ENCODE measurements around the gene NCOR2.
A peak's percentile ranks its signal among the peaks of the same experiment; 100 is the strongest.

The NCOR2 gene

DNA sequence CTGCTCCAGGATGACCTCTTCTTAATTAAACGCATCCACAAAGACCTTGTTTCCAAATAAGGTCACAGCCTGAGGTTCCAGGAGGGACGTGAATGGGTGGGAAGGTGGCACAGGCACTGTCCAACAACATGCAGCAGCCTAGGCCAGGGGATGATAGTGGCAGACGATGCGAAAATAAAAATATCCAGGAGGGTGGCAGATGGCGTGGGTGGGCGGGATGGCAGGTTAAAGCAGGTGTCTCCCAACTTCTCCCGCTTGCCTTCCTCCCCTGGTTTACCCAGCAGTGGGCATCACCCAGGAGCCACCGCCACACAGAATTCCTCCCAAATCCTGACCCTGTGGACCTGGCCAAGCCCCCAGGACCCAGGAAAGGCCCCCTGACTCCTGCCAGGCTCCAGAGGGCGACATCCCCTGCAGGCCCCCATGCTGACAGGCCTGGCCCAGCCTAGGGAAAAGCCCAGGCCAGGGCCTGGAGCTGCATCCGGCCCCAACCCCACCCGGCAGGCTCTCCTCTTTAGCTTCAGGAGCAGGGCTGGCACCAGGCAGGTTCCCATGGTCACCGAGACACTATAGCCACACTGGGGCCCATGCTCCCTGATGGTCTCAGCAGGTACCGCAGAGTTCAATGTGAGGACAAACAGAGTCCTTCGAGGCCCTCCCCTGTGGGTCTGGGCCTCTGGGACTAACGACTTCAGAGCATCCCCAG, 9.7 kb downstream of the NCOR2 start:
- Histone ChIP-seq H3K4me3 (ENCODE audit: low read length in 2 of 2) (peak overlapping the region; percentile 7 to 15), H3K36me3 (ENCODE audit: control insufficient read depth in 2 of 2, insufficient read depth in 2 of 2, low read length in 2 of 2) (no peaks in the 10 kb centered on the region), H3K27me3 (ENCODE audit: control insufficient read depth in 1 of 2, insufficient read depth in 2 of 2, low read length in 2 of 2) (no peaks in the 10 kb centered on the region), H3K9ac (ENCODE audit: low read length in 2 of 2) (peak overlapping the region; percentile 34 to 60), H3K9me3 (ENCODE audit: control insufficient read depth in 2 of 2, low read length in 2 of 2) (no peaks in the 10 kb centered on the region), H3K27ac (ENCODE audit: low read length) (peak overlapping the region; percentile 53), H3K4me1 (ENCODE audit: control insufficient read depth, insufficient read depth, low read length) (peaks cover 77% of the 10 kb centered on the region)

DNA sequence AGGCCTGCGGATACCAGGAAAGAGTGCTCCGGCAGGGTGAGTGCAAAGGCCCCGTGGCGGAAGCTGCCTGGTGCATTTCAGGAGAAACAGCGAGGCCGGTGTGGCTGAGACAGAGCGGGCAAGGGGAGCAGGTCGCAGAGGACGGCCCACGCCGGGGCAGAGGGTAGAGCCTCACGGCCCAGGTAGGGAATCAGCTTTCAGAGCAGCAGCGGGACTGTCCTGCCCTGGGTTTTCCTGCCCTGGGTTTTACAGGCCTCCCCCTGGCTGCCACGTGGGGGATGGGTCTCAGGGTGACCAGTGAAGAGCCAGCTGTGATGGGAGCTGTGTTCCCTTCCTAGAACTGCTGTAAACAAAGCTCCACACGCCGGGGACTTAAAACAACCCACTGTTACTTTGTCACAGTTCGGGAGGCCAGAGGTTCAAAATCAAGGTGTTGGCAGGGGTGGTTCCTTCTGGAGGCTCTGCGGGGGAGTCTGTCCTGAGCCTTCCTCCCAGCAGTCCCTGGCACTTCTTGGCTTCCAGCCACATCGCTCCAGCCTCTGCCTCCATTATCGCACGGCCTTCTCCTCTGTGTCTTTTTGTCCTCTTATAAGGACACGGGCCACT, 10.4 kb downstream of the NCOR2 start:
- H3K27me3 ChIP-seq (ENCODE audit: control insufficient read depth in 1 of 2, insufficient read depth in 2 of 2, low read length in 2 of 2) = no peaks in the 10 kb centered on the region
- H3K4me1 ChIP-seq (ENCODE audit: control insufficient read depth, insufficient read depth, low read length) = peaks cover 75% of the 10 kb centered on the region
- H3K9me3 ChIP-seq (ENCODE audit: control insufficient read depth in 2 of 2, low read length in 2 of 2) = no peaks in the 10 kb centered on the region
- peak overlapping the region; percentile 7 to 15 for H3K4me3 ChIP-seq (ENCODE audit: low read length in 2 of 2)
- peak overlapping the region; percentile 53 for H3K27ac ChIP-seq (ENCODE audit: low read length)
- peak overlapping the region; percentile 34 to 60 for H3K9ac ChIP-seq (ENCODE audit: low read length in 2 of 2)
- H3K36me3 ChIP-seq (ENCODE audit: control insufficient read depth in 2 of 2, insufficient read depth in 2 of 2, low read length in 2 of 2) = no peaks in the 10 kb centered on the region

DNA sequence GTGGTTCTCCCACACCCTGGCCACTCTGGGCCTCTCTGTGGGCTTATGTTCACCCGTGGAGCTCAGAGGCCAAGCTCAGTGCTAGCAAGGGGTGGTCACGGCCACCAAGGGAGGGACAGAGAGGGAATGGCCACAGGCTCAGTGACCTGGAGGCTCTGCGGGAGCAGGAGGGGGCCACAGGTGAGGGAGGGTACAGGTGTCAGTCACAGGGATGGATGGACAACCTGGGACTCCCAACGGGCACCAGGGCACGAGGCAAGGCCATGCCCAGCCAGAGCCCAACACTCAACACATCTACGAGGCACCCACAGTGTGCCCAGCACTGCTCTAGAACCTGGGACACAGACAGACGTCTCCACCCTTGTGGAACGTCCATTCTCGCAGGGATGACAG, 11.3 kb downstream of the NCOR2 start:
- H3K9me3 ChIP-seq (ENCODE audit: control insufficient read depth in 2 of 2, low read length in 2 of 2) = no peaks in the 10 kb centered on the region
- peaks cover 78% of the 10 kb centered on the region for H3K4me1 ChIP-seq (ENCODE audit: control insufficient read depth, insufficient read depth, low read length)
- no peaks in the 10 kb centered on the region for H3K27me3 ChIP-seq (ENCODE audit: control insufficient read depth in 1 of 2, insufficient read depth in 2 of 2, low read length in 2 of 2)
- H3K36me3 ChIP-seq (ENCODE audit: control insufficient read depth in 2 of 2, insufficient read depth in 2 of 2, low read length in 2 of 2) = no peaks in the 10 kb centered on the region
- no peak overlapping the region for H3K4me3 ChIP-seq (ENCODE audit: low read length in 2 of 2)
- peak overlapping the region in 1 of 2 donors; percentile 21 for H3K9ac ChIP-seq (ENCODE audit: low read length in 2 of 2)
- H3K27ac ChIP-seq (ENCODE audit: low read length) = no peak overlapping the region

DNA sequence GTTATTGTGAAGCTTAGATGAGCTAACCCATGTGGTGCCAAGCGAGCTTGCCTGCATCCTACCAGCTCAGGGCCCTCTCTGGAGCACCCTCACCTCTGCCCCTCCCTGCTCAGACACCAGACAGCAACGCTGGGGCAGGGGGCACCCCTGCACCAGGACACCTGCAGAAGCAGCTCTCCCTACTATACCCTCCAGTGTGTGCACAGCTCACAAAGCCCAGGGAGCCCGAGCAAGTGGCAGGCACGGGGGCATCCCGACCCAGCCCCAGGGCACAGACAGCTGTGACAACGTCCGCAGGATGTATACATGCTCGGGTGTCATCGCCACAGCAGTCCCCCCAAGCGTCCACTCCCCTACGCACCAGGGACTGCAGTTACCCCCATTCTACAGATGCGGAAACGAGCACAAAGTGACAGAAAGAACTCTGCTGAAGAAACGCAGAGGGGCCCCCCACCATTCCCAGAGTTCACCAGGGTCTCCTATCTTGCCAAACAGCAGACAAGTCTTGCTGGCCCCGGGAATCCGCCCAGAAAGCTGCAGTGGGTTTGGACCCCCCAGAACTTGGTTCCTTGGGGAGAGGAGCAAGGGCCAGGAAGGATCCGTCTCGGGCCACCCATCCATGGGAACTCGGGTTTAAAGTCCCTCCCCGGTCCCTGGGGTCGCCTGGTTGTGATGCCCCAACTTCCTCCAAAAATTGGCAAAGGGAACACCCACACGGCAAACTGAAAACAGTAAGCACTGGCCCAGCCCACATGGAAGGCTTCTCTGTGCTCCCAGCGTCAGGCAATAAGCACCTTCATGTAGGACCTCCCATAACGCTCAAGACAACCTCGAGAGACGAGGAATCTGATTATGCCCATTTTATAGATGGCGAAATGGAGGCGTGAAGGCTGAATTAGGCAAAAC, 12.0 kb downstream of the NCOR2 start:
- Histone ChIP-seq H3K9me3 (ENCODE audit: control insufficient read depth in 2 of 2, low read length in 2 of 2) (no peaks in the 10 kb centered on the region), H3K9ac (ENCODE audit: low read length in 2 of 2) (peak overlapping the region in 1 of 2 donors; percentile 21), H3K4me1 (ENCODE audit: control insufficient read depth, insufficient read depth, low read length) (peaks cover 79% of the 10 kb centered on the region), H3K27me3 (ENCODE audit: control insufficient read depth in 1 of 2, insufficient read depth in 2 of 2, low read length in 2 of 2) (no peaks in the 10 kb centered on the region), H3K36me3 (ENCODE audit: control insufficient read depth in 2 of 2, insufficient read depth in 2 of 2, low read length in 2 of 2) (no peaks in the 10 kb centered on the region), H3K4me3 (ENCODE audit: low read length in 2 of 2) (peak overlapping the region; percentile 48 to 58), H3K27ac (ENCODE audit: low read length) (no peak overlapping the region)

DNA sequence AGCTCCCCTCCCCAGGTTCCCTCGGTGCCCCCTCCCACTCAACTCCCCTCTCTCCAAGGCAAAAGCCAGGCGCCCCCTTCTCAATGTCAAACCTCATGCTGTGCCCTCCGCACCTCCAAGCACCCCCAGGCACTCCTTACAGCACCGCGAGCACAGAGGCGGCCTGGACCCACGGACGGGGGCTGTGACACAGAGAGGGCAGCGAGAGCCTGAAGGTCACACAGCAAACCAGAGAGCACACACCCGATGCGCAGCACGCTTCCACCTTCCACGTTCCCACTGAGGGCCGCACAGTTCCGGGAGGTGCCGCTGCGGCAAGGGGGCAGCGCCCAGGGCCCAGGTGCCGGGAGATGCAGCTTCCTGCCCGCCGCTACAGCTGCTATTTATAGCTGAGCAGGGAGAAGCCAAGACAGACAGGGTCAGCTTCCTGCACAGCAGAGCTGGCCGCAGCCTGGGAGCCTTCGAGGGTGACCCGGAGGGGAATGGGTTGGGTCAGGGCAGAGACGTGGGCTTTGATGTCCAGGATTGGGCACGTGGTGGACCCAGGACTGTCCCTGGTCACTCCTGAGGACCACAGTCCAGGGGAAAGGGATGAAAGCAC, 12.9 kb downstream of the NCOR2 start:
- Histone ChIP-seq H3K36me3 (ENCODE audit: control insufficient read depth in 2 of 2, insufficient read depth in 2 of 2, low read length in 2 of 2) (no peaks in the 10 kb centered on the region), H3K4me3 (ENCODE audit: low read length in 2 of 2) (peak overlapping the region; percentile 48 to 58), H3K27me3 (ENCODE audit: control insufficient read depth in 1 of 2, insufficient read depth in 2 of 2, low read length in 2 of 2) (no peaks in the 10 kb centered on the region), H3K9me3 (ENCODE audit: control insufficient read depth in 2 of 2, low read length in 2 of 2) (no peaks in the 10 kb centered on the region), H3K9ac (ENCODE audit: low read length in 2 of 2) (peak overlapping the region in 1 of 2 donors; percentile 51), H3K4me1 (ENCODE audit: control insufficient read depth, insufficient read depth, low read length) (peaks cover 80% of the 10 kb centered on the region), H3K27ac (ENCODE audit: low read length) (no peak overlapping the region)

DNA sequence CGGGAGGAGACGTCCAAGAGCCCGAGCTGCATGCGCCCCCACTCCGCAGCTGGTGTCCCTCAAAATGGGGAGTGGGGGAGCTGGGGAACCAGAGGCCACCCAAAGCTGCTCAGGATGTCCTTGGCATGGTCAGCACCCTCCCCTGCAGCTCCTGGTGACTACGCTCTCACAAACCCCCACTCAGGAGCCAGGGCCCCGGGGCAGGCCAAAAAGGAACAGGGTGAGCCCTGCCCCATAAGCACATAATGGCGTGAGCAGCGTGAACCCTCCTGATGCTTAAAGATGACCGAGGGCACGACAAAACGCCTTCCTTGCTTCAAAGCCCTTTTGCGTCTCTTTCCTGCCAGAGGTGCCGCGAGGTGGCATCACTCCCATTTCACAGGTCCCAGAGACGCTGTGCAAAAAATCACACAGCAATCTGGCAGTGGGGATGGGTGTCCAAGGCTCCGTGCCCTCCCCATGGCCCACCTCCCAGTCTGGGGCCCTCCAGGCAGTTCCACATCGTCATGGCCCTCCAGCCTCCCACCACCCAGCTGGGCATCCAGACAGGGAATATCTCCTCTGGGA, 13.5 kb downstream of the NCOR2 start:
- Histone ChIP-seq H3K9ac (ENCODE audit: low read length in 2 of 2) (no peak overlapping the region), H3K9me3 (ENCODE audit: control insufficient read depth in 2 of 2, low read length in 2 of 2) (no peaks in the 10 kb centered on the region), H3K27ac (ENCODE audit: low read length) (no peak overlapping the region), H3K4me3 (ENCODE audit: low read length in 2 of 2) (peak overlapping the region in 1 of 2 donors; percentile 58), H3K27me3 (ENCODE audit: control insufficient read depth in 1 of 2, insufficient read depth in 2 of 2, low read length in 2 of 2) (no peaks in the 10 kb centered on the region), H3K4me1 (ENCODE audit: control insufficient read depth, insufficient read depth, low read length) (peaks cover 86% of the 10 kb centered on the region), H3K36me3 (ENCODE audit: control insufficient read depth in 2 of 2, insufficient read depth in 2 of 2, low read length in 2 of 2) (no peaks in the 10 kb centered on the region)

DNA sequence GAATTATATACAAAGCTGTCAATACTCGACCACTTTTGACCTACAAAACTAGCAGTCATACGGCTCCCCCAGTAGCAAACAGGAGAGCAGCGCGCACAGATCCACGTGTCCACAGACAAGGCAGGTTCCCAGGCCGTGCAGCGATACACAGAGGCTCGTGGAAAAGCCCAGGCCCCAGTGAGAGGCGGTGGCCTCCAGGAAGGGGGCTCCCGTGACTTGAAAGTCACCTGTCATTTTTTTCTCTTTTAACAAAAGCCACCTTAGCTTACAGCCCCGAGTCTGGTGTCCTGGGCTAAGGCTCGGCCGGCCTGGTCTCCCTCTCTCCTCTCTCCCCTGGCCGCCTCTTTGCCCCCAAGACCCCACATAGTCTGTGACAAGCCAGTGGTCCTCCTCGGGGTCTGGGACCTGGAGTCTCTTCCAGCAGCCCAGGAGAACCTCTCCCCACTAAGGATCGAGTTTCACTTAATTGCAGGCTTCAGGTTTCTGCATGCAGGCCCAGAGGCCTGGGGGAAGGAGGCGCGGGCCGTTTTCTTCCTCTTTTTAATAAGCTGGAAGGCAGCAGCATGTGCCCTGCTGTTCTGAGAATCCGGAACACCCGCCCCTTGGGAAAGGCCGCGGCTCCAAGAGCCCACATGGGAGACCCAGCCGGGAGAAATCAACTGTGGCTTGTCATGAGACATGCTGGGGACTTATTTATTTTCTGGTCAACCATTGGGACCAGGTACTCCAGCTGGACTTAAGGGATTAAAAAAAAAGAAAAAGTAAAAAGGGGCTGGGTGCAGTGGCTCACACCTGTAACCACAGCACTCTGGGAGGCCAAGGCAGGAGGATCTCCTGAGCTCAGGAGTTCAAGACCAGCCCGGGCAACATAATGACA, 15.9 kb downstream of the NCOR2 start:
- Histone ChIP-seq H3K4me3 (ENCODE audit: low read length in 2 of 2) (peak overlapping the region in 1 of 2 donors; percentile 22), H3K4me1 (ENCODE audit: control insufficient read depth, insufficient read depth, low read length) (peaks cover 80% of the 10 kb centered on the region), H3K9me3 (ENCODE audit: control insufficient read depth in 2 of 2, low read length in 2 of 2) (no peaks in the 10 kb centered on the region), H3K27ac (ENCODE audit: low read length) (peak overlapping the region; percentile 69), H3K36me3 (ENCODE audit: control insufficient read depth in 2 of 2, insufficient read depth in 2 of 2, low read length in 2 of 2) (no peaks in the 10 kb centered on the region), H3K9ac (ENCODE audit: low read length in 2 of 2) (peak overlapping the region; percentile 45 to 58), H3K27me3 (ENCODE audit: control insufficient read depth in 1 of 2, insufficient read depth in 2 of 2, low read length in 2 of 2) (no peaks in the 10 kb centered on the region)

DNA sequence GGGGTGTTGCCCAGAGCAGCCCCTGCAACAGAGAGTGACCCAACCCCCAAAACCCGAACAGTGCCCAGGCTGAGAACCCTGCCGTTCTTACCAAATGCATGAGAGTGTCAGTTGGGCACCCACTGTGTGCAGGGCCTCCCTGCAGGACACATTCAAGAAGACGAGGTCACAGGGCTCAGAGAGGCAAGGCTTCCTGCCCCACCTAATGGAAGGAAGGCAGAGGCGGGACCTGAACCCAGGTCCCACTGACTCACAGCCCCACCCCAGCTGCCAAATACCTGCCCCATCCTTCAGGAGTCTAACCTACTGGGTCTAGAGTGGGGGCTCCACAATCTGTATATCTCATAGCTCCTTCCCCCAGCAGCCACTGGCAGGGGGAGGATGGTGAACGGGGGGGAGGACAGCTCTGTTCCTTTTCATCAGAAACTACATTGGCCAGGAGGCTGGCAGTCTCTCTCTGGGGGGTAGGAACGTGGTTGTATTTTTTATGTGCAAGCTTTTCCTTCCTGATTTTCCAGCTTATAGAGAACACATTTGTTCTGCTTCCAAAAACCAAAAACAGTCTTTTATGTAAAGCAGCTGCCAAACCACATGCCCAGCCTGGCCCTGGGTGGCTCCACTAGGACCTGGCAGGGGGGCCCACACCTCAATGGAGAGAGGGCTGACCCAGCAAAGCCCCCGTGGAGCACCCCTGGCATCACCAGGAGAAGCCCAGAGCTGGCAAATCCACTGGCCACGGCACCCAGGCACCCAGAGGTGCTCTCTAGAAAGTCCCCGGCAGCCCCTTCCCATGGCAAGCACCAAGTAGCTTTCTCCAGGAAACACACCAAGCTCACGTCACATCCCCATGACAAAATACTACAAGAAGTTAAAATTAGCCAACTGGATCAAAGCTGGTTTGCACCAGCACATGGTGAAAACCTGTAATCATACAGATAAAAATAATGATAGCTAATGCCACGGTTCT, 17.0 kb downstream of the NCOR2 start:
- peaks cover 81% of the 10 kb centered on the region for H3K4me1 ChIP-seq (ENCODE audit: control insufficient read depth, insufficient read depth, low read length)
- peak overlapping the region; percentile 69 for H3K27ac ChIP-seq (ENCODE audit: low read length)
- H3K9ac ChIP-seq (ENCODE audit: low read length in 2 of 2) = peak overlapping the region in 1 of 2 donors; percentile 58
- H3K9me3 ChIP-seq (ENCODE audit: control insufficient read depth in 2 of 2, low read length in 2 of 2) = no peaks in the 10 kb centered on the region
- peak overlapping the region in 1 of 2 donors; percentile 15 for H3K4me3 ChIP-seq (ENCODE audit: low read length in 2 of 2)
- no peaks in the 10 kb centered on the region for H3K27me3 ChIP-seq (ENCODE audit: control insufficient read depth in 1 of 2, insufficient read depth in 2 of 2, low read length in 2 of 2)
- H3K36me3 ChIP-seq (ENCODE audit: control insufficient read depth in 2 of 2, insufficient read depth in 2 of 2, low read length in 2 of 2) = no peaks in the 10 kb centered on the region

DNA sequence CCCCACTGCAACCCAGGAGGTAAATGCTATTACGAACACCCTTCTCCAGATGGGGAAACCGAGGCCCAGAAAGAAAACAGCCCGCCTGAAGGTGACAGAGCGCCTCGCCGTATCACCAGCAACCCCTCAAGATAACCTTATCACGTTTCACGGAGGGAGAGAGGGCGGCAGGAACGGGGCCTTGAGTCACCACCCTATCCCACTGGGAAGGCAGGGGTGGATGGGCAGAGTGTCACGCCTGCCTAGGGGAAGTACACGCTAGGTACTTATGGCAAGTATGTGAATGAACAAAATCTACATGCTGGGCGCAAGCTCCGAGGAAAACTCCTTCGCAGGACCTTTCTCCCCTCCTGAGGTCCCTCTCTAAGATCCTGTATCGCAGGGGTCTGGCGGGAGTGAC, 17.8 kb downstream of the NCOR2 start:
- H3K9ac ChIP-seq (ENCODE audit: low read length in 2 of 2) = no peak overlapping the region
- peak overlapping the region in 1 of 2 donors; percentile 8 for H3K4me3 ChIP-seq (ENCODE audit: low read length in 2 of 2)
- H3K9me3 ChIP-seq (ENCODE audit: control insufficient read depth in 2 of 2, low read length in 2 of 2) = no peaks in the 10 kb centered on the region
- H3K36me3 ChIP-seq (ENCODE audit: control insufficient read depth in 2 of 2, insufficient read depth in 2 of 2, low read length in 2 of 2) = no peaks in the 10 kb centered on the region
- H3K27ac ChIP-seq (ENCODE audit: low read length) = peak overlapping the region; percentile 69
- H3K4me1 ChIP-seq (ENCODE audit: control insufficient read depth, insufficient read depth, low read length) = peaks cover 81% of the 10 kb centered on the region
- no peaks in the 10 kb centered on the region for H3K27me3 ChIP-seq (ENCODE audit: control insufficient read depth in 1 of 2, insufficient read depth in 2 of 2, low read length in 2 of 2)
